SK-N-SH treated with all-trans-retinoic acid at 6 μM for 48 hours (cell line): ENCODE results near the gene ELP4.

Source experiments
- ISL1 ChIP-seq: fragments of 250-450 bp; sonication (Bioruptor Pico); IDR thresholded peaks from 2 replicates; pipeline ENCODE4 v2.1.2; 2022; ENCODE audit warnings: mild to moderate bottlenecking, moderate library complexity
- RARB ChIP-seq: fragments of 250-450 bp; sonication (Bioruptor Pico); IDR thresholded peaks from 2 replicates; pipeline ENCODE4 v1.8.0; 2021; ENCODE audit warnings: mild to moderate bottlenecking, moderate library complexity
- SNAI2 ChIP-seq: fragments of 250-450 bp; sonication (Bioruptor Pico); IDR thresholded peaks from 2 replicates; pipeline ENCODE4 v1.5.0; 2020; ENCODE audit warnings: mild to moderate bottlenecking, moderate library complexity
- TOX ChIP-seq: fragments of 250-450 bp; sonication (Bioruptor Pico); IDR thresholded peaks from 2 replicates; pipeline ENCODE4 v1.8.0; 2021; ENCODE audit warnings: mild to moderate bottlenecking, moderate library complexity, borderline replicate concordance
- ZFP30 ChIP-seq: fragments of 450-650 bp; formaldehyde crosslinking; IDR thresholded peaks from 2 replicates; pipeline ENCODE4 v1.5.0; 2022; ENCODE audit warnings: mild to moderate bottlenecking, moderate library complexity

- TF ChIP-seq ZFP30 (CRISPR knock-in tag), result no peak
- TF ChIP-seq SNAI2 (CRISPR knock-in tag), result no peak
- TF ChIP-seq TOX (CRISPR knock-in tag), result no peak
- no peak for TF ChIP-seq RARB (CRISPR knock-in tag)
- no peak for TF ChIP-seq ISL1
These were observed 292.5 kb downstream of the ELP4 start for GRCh38 chr11:31802000-31802551.
